Peyer's patch (tissue), 4 donors: ENCODE results near the gene SYNJ2.

Experiments used
- POLR2A ChIP-seq, 2 donors: fragments of 450-650 bp; IDR thresholded peaks; one replicate each; pipeline ENCODE4 v1.5.1; 2017; ENCODE audit warnings: antibody characterized with exemption in 2 of 2, mild to moderate bottlenecking in 2 of 2, moderate library complexity in 2 of 2
- TF ChIP-seq, protein P1 (sequence below), 6 experiments: fragments of 450-650 bp in 4 of 6; fragments of 200-600 bp in 2 of 6; sonication (generic) in 1 of 6; IDR thresholded peaks; one replicate each; pipeline ENCODE4 v1.5.1; 2017 to 2019; ENCODE audit warnings: antibody characterized with exemption in 6 of 6, mild to moderate bottlenecking in 3 of 6, moderate library complexity in 1 of 6

- TF ChIP-seq, protein P1, sequence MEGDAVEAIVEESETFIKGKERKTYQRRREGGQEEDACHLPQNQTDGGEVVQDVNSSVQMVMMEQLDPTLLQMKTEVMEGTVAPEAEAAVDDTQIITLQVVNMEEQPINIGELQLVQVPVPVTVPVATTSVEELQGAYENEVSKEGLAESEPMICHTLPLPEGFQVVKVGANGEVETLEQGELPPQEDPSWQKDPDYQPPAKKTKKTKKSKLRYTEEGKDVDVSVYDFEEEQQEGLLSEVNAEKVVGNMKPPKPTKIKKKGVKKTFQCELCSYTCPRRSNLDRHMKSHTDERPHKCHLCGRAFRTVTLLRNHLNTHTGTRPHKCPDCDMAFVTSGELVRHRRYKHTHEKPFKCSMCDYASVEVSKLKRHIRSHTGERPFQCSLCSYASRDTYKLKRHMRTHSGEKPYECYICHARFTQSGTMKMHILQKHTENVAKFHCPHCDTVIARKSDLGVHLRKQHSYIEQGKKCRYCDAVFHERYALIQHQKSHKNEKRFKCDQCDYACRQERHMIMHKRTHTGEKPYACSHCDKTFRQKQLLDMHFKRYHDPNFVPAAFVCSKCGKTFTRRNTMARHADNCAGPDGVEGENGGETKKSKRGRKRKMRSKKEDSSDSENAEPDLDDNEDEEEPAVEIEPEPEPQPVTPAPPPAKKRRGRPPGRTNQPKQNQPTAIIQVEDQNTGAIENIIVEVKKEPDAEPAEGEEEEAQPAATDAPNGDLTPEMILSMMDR (IDR thresholded peaks at IDR 0.05) = peak; percentile 18 to 74 (median 53)
- TF ChIP-seq POLR2A (IDR thresholded peaks at IDR 0.05) = peak; percentile 75 to 76
Measured at GRCh38 chr6:157981395-157982101, at the start of gene SYNJ2.
